GM19438 (cell line): ENCODE results near the gene NDUFC2.
"Not testable (repeated sequence)": the region's sequence is repeated elsewhere in the genome, so short reads cannot be mapped to it uniquely, and the experiment has no call there.

Experiments
- ATAC-seq: cut with Tn5 transposase; IDR thresholded peaks from one replicate; pipeline ENCODE4 v1.9.1; 2021; ENCODE audit warnings: low read depth; ENCODE audit not compliant: unreplicated experiment

Gene NDUFC2

DNA sequence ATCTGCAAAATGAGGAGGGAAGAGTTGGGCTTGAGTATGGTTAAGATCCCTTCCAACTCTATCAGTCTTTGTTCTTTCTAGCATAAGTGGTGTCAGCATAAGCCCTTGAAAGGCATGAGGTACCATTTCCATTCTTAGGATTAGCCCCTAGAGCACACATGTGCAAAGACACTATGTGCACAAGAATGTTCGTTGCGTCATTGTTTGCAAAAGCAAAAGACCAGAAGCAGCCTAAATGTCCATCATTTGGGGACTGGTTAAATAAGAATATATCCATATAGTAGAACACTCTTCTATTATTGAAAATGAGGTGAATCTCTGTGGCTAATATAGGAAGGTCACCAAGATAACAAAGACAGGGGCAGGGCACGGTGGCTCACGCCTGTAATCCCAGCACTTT lies 46.6 kb downstream of the NDUFC2 start:
- no peak for ATAC-seq

DNA sequence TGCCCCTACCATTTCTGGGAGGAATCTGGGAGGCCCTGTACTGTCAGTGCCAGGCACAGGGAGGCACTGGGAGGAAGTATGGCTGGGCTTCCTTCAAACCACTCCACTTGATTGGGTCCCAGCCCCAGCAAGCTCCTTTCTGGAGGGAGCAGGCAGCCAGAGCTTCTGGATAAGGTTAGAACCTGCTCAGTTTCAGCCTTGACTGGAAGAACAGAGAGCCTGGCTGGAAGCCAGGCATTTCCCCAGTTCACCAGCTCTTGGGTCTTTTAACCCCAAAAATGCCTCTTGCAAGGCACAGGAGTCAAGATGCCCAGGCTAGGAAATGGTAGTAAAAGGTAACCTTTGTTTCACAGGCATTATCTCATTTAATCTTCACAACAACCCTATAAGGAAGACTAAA lies 47.6 kb downstream of the NDUFC2 start:
- no peak for ATAC-seq

DNA sequence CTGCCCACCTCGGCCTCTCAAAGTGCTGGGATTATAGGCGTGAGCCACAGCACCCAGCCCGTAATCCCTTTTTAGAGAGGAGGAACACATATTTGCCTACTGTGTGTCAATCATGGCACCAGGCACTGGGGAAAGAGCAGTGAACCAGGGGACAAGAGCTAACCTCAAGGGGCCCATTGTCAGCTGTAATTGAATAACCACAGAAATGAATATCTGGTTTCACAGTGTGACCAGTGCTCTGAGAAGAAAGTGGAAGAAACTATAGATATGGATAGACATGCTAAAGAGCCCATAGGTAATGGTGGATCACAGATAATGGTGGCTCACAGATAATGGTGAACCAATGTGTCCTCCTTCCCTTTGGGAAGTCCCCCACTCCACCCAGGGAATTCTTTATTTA lies 48.0 kb downstream of the NDUFC2 start:
- ATAC-seq, result peak; percentile 82

DNA sequence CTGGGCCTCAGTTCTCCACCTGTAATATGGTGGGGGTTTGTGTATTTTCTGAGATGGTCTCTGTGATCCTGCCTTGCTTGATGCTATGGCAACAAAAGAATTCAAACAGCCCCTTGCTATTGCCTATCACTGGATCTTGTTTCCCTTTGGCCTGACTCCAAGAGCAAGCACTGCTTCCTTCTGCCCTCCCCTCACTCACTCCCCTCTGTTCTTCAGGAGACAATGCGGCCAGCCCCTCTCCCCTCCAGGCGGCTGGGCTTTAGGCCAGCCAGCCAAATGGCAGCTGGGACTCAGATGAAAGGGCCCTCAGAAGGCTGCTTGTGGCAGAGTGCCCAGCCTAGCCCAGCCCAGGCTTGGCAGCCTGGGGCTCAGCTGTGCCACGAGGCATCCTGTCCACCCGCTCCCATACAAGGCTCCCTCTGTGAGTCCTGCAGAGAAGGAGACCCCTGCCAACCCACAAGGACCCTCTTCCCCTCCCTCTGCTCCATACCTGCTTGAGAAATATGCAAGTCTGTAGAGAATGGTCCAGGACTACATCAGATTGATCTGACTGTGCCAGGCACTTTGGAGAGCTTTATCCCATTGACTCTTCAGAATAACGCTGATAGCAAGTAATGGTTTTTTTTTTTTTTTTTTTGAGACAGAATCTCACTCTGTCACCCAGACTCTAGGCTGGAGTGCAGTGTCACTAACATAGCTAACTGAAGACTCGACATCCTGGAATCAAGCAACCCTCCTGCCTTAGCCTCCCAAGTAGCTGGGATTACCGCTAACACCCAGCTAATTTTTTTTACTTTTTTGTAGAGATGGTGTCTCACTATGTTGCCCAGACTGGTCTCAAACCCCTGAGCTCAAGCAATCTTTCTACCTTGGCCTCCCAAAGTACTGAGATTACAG lies 49.0 kb downstream of the NDUFC2 start:
- ATAC-seq, result no peak

DNA sequence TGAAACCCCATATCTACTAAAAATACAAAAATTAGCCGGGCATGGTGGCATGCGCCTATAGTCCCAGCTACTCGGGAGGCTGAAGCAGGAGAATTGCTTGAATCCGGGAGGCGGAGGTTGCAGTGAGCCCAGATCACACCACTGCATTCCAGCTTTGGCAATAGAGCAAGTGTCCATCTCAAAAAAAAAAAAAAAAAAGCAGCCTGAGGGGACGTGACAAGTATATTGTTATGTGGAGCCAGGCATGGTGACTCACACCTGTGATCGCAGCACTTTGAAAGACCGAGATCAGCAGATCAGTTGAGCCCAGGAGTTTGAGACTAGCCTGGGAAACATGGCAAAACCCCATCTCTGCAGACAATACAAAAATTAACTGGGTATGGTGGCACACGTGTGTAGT lies 51.2 kb downstream of the NDUFC2 start:
- ATAC-seq, result not testable (repeated sequence)

DNA sequence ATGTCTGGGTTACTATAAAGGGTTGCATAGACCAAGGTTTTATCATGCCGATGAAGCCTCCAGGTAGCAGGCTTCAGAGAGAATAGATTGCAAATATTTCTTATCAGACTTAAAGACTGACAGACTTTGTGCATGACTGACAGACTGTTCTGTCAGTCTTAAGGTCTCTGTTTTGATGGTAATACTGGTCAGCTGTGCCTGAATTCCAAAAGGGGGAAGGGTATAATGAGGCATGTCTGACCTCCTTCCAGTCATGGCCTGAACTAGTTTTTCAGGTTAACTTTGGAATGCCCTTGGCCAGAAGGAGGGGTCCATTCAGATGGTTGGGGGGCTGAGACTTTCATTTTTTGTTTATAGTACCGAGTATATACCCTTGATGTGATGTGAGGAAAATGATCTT lies 51.9 kb downstream of the NDUFC2 start:
- ATAC-seq, result no peak

DNA sequence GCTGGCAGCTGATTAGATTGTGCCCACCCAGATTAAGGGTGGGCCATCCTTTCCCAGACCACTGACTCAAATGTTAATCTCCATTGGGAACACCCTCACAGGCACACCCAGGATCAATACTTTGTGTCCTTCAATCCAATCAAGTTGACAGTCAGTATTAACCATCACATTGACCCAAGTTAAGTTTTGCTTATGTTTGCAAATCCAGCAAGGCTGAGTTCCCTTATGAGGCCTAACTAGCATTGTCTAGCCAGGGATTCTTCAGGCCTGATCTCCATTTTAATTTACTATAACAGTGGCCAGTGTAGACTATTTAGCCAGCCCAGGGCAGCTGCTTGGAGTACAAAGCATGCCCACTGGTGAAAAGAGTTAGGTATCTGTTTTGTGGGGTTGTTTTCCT lies 54.3 kb downstream of the NDUFC2 start:
- ATAC-seq, result no peak

DNA sequence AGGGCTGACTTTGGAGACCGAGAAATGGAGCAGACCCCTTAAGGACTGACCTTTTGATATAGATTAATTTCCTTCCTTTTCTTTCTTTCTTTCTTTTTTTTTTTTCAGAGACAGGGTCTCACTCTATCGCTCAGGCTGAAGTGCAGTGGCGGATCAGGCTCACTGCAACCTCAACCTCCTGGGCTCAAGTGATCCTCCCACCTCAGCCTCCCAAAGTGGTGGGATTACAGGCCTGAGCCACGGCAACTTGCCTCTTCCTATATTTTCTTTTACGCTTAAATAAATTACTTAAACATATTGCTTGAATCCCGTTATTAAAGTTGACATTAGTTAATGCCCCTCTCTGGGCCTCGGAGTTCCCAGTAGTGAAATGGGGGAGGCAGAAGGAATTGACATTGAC lies 56.2 kb downstream of the NDUFC2 start:
- no peak for ATAC-seq

DNA sequence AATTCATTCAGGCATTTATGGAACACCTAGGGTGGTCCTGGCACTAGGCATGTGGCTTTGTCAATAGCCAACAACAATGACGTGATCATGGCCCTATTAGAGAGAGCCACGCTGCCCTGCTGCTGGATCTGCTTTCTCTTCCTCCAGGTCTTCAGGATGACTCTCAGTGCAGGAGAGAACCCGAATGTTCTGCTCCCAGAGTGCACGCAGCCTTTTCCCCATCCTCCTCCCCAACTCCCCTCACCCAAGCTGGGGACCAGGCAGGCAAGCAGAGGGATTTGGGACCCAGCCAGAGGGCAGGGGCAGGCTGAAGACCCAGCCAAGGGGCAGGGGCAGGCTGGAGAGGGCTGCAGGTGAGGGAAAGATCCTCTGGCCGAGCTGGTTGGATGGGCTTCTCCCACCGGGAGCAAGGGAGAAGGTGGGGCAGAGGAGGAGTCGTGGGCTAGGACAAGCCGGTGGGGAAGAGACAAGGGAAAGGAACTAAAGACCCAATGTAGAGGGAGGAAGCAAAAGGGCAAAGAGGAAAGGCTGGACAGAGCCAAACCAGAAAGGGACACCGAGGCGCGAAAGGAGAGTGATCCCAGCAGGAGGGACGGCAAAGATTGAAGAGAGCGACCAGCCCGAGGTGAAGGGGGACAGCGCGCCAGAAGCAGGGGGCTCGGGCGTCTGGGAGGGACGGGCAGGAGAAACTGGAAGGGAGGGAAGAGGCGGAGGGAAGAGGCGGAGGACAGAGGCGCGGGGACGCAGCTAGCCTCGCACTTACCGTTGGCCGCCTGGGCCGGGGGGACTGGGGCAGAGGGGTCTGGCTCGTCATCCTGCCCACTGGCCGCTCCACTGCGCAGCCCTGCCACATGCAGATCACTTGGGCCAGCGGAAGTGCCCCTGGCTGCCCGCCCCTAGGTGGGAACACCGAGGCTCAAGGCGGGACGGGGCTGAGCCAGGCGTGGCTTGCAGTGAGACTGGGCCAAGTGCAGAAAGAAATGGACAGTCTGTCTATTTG lies 57.0 kb downstream of the NDUFC2 start, which contains the start of gene KCTD14:
Gene KCTD14, minus strand, starts transcription at position 880 of the 1,000 bp plus-strand sequence. Its CDS starts 27 bp downstream, at position 853.
- ATAC-seq, result no peak

- ATAC-seq, result no peak
Observed at GRCh38 chr11:78021611-78022010, 58.1 kb downstream of the NDUFC2 start.

- no peak for ATAC-seq
Observed at GRCh38 chr11:78020246-78020645, 59.4 kb downstream of the NDUFC2 start.

DNA sequence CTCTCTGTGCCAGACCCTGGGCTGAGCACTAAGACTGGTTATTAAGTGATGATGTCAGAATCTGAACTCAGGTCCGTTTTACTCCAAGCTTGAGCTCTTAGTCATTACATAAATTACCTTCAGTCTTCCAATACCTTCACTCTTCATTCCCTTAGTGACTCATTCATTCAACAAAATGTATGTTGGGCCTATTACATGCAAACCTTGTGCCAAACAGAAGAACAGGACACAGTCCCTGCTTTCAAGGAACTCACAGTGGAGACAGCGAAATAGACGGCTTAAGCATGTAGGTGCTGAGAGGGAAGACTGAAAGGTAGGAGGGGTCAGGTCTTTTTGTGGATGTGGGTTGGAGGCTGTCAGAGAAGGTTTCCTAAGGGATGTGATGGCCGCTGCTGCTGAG lies 59.9 kb downstream of the NDUFC2 start:
- ATAC-seq, result no peak
